ES-I3 (cell line): ENCODE measurements around the gene BORCS8.

ENCODE experiments used
- H3K36me3 ChIP-seq: 2 replicates; pipeline ENCODE4 v1.6.1; 2013; ENCODE audit warnings: mild to moderate bottlenecking, low read length, control low read depth, moderate library complexity; ENCODE audit not compliant: insufficient read depth
- H3K4me1 ChIP-seq: 2 replicates; pipeline ENCODE4 v1.6.1; 2013; ENCODE audit warnings: mild to moderate bottlenecking, control low read depth, low read length; ENCODE audit not compliant: insufficient read depth
- H3K9ac ChIP-seq: 2 replicates; pipeline ENCODE4 v1.6.1; 2013; ENCODE audit warnings: low read depth, mild to moderate bottlenecking, low read length, moderate library complexity
- H3K9me3 ChIP-seq: 2 replicates; pipeline ENCODE4 v1.6.1; 2013; ENCODE audit warnings: mild to moderate bottlenecking, low read length, moderate library complexity; ENCODE audit not compliant: control insufficient read depth, insufficient read depth

Gene BORCS8

GRCh38 chr19:19192078-19192882 lies at the start of gene BORCS8, which contains the start of gene RFXANK:
Gene BORCS8, minus strand, starts transcription at chr19:19192152. Its CDS starts 35 bp downstream, at chr19:19192117.
Gene RFXANK, plus strand, starts transcription at chr19:19192258. Its CDS starts 1,689 bp downstream, at chr19:19193947.
- Histone ChIP-seq H3K4me1 (no peaks in the 10 kb centered on the region), H3K9ac (peak within 1 kb of the TSS; percentile 95), H3K36me3 (no peaks in the 10 kb centered on the region), H3K9me3 (no peaks in the 10 kb centered on the region)

- Histone ChIP-seq H3K36me3 (no peaks in the 10 kb centered on the region), H3K9me3 (no peaks in the 10 kb centered on the region), H3K9ac (no peak overlapping the region), H3K4me1 (no peaks in the 10 kb centered on the region)
These were observed 48.5 kb upstream of the BORCS8 start for GRCh38 chr19:19240476-19240875.

GRCh38 chr19:19239675-19240074 lies 47.7 kb upstream of the BORCS8 start:
- Histone ChIP-seq H3K9ac (no peak overlapping the region), H3K9me3 (0 out of 2 replicates have a peak, but pooled peaks cover 3% of the 10 kb centered on the region), H3K36me3 (no peaks in the 10 kb centered on the region), H3K4me1 (no peaks in the 10 kb centered on the region)

GRCh38 chr19:19238126-19238894 lies 46.4 kb upstream of the BORCS8 start:
- Histone ChIP-seq H3K36me3 (no peaks in the 10 kb centered on the region), H3K9me3 (0 out of 2 replicates have a peak, but pooled peaks cover 3% of the 10 kb centered on the region), H3K4me1 (no peaks in the 10 kb centered on the region), H3K9ac (no peak overlapping the region)

GRCh38 chr19:19236173-19236572 lies 44.2 kb upstream of the BORCS8 start:
- no peaks in the 10 kb centered on the region for H3K36me3 ChIP-seq
- H3K9ac ChIP-seq: no peak overlapping the region
- H3K4me1 ChIP-seq: no peaks in the 10 kb centered on the region
- 0 out of 2 replicates have a peak, but pooled peaks cover 3% of the 10 kb centered on the region for H3K9me3 ChIP-seq

- Histone ChIP-seq H3K9ac (no peak overlapping the region), H3K36me3 (no peaks in the 10 kb centered on the region), H3K9me3 (0 out of 2 replicates have a peak, but pooled peaks cover 3% of the 10 kb centered on the region), H3K4me1 (no peaks in the 10 kb centered on the region)
These were observed 42.4 kb upstream of the BORCS8 start for GRCh38 chr19:19234220-19234816.

GRCh38 chr19:19232261-19232721 lies 40.3 kb upstream of the BORCS8 start:
- no peaks in the 10 kb centered on the region for H3K36me3 ChIP-seq
- no peak overlapping the region for H3K9ac ChIP-seq
- 0 out of 2 replicates have a peak, but pooled peaks cover 3% of the 10 kb centered on the region for H3K9me3 ChIP-seq
- H3K4me1 ChIP-seq: no peaks in the 10 kb centered on the region

- Histone ChIP-seq H3K9ac (no peak overlapping the region), H3K36me3 (no peaks in the 10 kb centered on the region), H3K9me3 (0 out of 2 replicates have a peak, but pooled peaks cover 3% of the 10 kb centered on the region), H3K4me1 (no peaks in the 10 kb centered on the region)
These were observed 39.0 kb upstream of the BORCS8 start for GRCh38 chr19:19230999-19231398.

- H3K4me1 ChIP-seq: no peaks in the 10 kb centered on the region
- H3K9me3 ChIP-seq: no peaks in the 10 kb centered on the region
- no peak overlapping the region for H3K9ac ChIP-seq
- H3K36me3 ChIP-seq: no peaks in the 10 kb centered on the region
These were observed 37.7 kb upstream of the BORCS8 start for GRCh38 chr19:19229701-19230100.

GRCh38 chr19:19227217-19227616 lies 35.3 kb upstream of the BORCS8 start:
- Histone ChIP-seq H3K9me3 (peaks cover 4% of the 10 kb centered on the region; the same call in 1 of the 2 replicates), H3K36me3 (no peaks in the 10 kb centered on the region), H3K4me1 (no peaks in the 10 kb centered on the region), H3K9ac (no peak overlapping the region)

GRCh38 chr19:19226663-19227062 lies 34.7 kb upstream of the BORCS8 start:
- Histone ChIP-seq H3K9ac (no peak overlapping the region), H3K36me3 (no peaks in the 10 kb centered on the region), H3K4me1 (no peaks in the 10 kb centered on the region), H3K9me3 (peaks cover 4% of the 10 kb centered on the region; the same call in 1 of the 2 replicates)

- no peak overlapping the region for H3K9ac ChIP-seq
- peaks cover 4% of the 10 kb centered on the region; the same call in 1 of the 2 replicates for H3K9me3 ChIP-seq
- H3K4me1 ChIP-seq: no peaks in the 10 kb centered on the region
- no peaks in the 10 kb centered on the region for H3K36me3 ChIP-seq
These were observed 34.3 kb upstream of the BORCS8 start for GRCh38 chr19:19226204-19226603.

GRCh38 chr19:19224852-19225494 lies 33.0 kb upstream of the BORCS8 start:
- peaks cover 4% of the 10 kb centered on the region; the same call in 1 of the 2 replicates for H3K9me3 ChIP-seq
- peak overlapping the region; percentile 30; the same call in 1 of the 2 replicates for H3K9ac ChIP-seq
- no peaks in the 10 kb centered on the region for H3K4me1 ChIP-seq
- no peaks in the 10 kb centered on the region for H3K36me3 ChIP-seq
